Measurements from ENCODE around the gene DMD. TPM values are rescaled to one million over a fixed set of nuclear protein-coding genes. Genes with fewer than 3 reads are reported as not detected.
A peak's percentile ranks its signal among the peaks of the same experiment; 100 is the strongest.

Gene DMD
- total and polyA plus RNA-seq, 4 donors: 3.9 to 73.8 (median 11.2) TPM

- H3K4me3 ChIP-seq: no peak overlapping the region
- TF ChIP-seq CTCF (IDR thresholded peaks at IDR 0.05; ENCODE audit: control extremely low read depth, extremely low read depth): no peak
- WGBS, 2 donors: 62 to 75% methylated on average over 9 of the region's 9 CpGs
Observed at GRCh38 chrX:32644476-32645245, 566.7 kb downstream of the DMD start.

GRCh38 chrX:32642283-32642682, 569.1 kb downstream of the DMD start:
- Histone ChIP-seq H3K4me3 (no peak overlapping the region), H3K27me3 (ENCODE audit: control insufficient read depth in 3 of 3, insufficient read depth in 3 of 3, low read length in 2 of 3) (peaks cover 0 to 3% (median 2%) of the 10 kb centered on the region in 3 donors), H3K9ac (ENCODE audit: insufficient read depth in 1 of 2, low read length in 2 of 2) (no peak overlapping the region), H3K9me3 (ENCODE audit: control insufficient read depth in 4 of 4, insufficient read depth in 3 of 4, low read length in 3 of 4) (no peaks in the 10 kb centered on the region), H3K4me1 (ENCODE audit: control insufficient read depth in 5 of 5, insufficient read depth in 5 of 5, low read length in 5 of 5) (peaks cover 0 to 8% (median 0%) of the 10 kb centered on the region in 5 donors), H3K36me3 (ENCODE audit: control insufficient read depth in 4 of 4, insufficient read depth in 4 of 4, low read length in 4 of 4) (no peaks in the 10 kb centered on the region), H3K27ac (ENCODE audit: low read depth in 1 of 2, low read length in 1 of 2) (no peak overlapping the region)
- ATAC-seq (ENCODE audit: insufficient read depth, low FRiP score) (no peak), DNase-seq (no peak)
- WGBS, 2 donors: 67 to 84% methylated on average over 3 of the region's 3 CpGs
- no peak for TF ChIP-seq CTCF (IDR thresholded peaks at IDR 0.05; ENCODE audit: control extremely low read depth, extremely low read depth)

More at GRCh38 chrX:32644476-32645245, 566.7 kb downstream of the DMD start:
- ATAC-seq (ENCODE audit: insufficient read depth, low FRiP score): no peak
- H3K36me3 ChIP-seq (ENCODE audit: control insufficient read depth in 4 of 4, insufficient read depth in 4 of 4, low read length in 4 of 4): no peaks in the 10 kb centered on the region
- no peak overlapping the region for H3K9ac ChIP-seq (ENCODE audit: insufficient read depth in 1 of 2, low read length in 2 of 2)
- no peak overlapping the region for H3K27ac ChIP-seq (ENCODE audit: low read depth in 1 of 2, low read length in 1 of 2)
- no peaks in the 10 kb centered on the region for H3K9me3 ChIP-seq (ENCODE audit: control insufficient read depth in 4 of 4, insufficient read depth in 3 of 4, low read length in 3 of 4)
- H3K4me1 ChIP-seq (ENCODE audit: control insufficient read depth in 5 of 5, insufficient read depth in 5 of 5, low read length in 5 of 5): peaks cover 0 to 8% (median 0%) of the 10 kb centered on the region in 5 donors
- peaks cover 0 to 3% (median 2%) of the 10 kb centered on the region in 3 donors for H3K27me3 ChIP-seq (ENCODE audit: control insufficient read depth in 3 of 3, insufficient read depth in 3 of 3, low read length in 2 of 3)
- DNase-seq: peak in 2 of 3 donors; percentile 57 to 67

- no peak for TF ChIP-seq CTCF (IDR thresholded peaks at IDR 0.05; ENCODE audit: control extremely low read depth, extremely low read depth)
- Histone ChIP-seq H3K4me1 (ENCODE audit: control insufficient read depth in 5 of 5, insufficient read depth in 5 of 5, low read length in 5 of 5) (no peaks in the 10 kb centered on the region), H3K27me3 (ENCODE audit: control insufficient read depth in 3 of 3, insufficient read depth in 3 of 3, low read length in 2 of 3) (peaks cover 0 to 2% (median 0%) of the 10 kb centered on the region in 3 donors), H3K27ac (ENCODE audit: low read depth in 1 of 2, low read length in 1 of 2) (no peak overlapping the region), H3K36me3 (ENCODE audit: control insufficient read depth in 4 of 4, insufficient read depth in 4 of 4, low read length in 4 of 4) (no peaks in the 10 kb centered on the region), H3K9me3 (ENCODE audit: control insufficient read depth in 4 of 4, insufficient read depth in 3 of 4, low read length in 3 of 4) (no peaks in the 10 kb centered on the region), H3K9ac (ENCODE audit: insufficient read depth in 1 of 2, low read length in 2 of 2) (no peak overlapping the region), H3K4me3 (no peak overlapping the region)
- no peak for ATAC-seq (ENCODE audit: insufficient read depth, low FRiP score)
- no peak for DNase-seq
- 72 to 85% methylated on average over 5 of the region's 5 CpGs for WGBS, 2 donors
Observed at GRCh38 chrX:32618154-32618553, 593.2 kb downstream of the DMD start.

Data from lung (tissue), 12 donors.